Measurements from ENCODE around the gene SLC13A4.
"Not testable (repeated sequence)": the region's sequence is repeated elsewhere in the genome, so short reads cannot be mapped to it uniquely, and the experiment has no call there.

Gene SLC13A4

GRCh38 chr7:135685306-135686084 lies 42.5 kb downstream of the SLC13A4 start:
- no peak for DNase-seq

DNA sequence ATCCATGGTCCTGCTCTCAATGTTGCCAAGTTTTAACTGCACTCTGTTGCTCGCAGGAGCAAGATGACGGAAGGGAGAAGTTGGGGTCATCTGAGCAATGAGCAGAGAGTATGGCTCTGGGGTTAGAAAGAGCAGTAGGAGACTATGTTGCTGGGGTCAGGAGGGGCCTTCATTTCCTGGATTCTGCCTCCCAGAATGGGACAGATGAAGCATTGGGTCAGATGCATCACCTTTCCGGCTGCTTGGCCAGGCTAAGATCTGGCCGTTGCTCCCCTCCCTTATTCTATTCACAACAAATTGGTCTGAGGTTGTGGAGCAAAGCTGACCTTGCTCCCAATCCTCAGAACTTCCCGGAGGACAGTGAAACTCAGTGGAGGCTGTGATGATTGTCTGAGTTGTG lies 43.3 kb downstream of the SLC13A4 start:
- no peak for DNase-seq

- DNase-seq = no peak
Observed at GRCh38 chr7:135684136-135684535, 43.9 kb downstream of the SLC13A4 start.

GRCh38 chr7:135683609-135684008 lies 44.4 kb downstream of the SLC13A4 start:
- DNase-seq = no peak

DNA sequence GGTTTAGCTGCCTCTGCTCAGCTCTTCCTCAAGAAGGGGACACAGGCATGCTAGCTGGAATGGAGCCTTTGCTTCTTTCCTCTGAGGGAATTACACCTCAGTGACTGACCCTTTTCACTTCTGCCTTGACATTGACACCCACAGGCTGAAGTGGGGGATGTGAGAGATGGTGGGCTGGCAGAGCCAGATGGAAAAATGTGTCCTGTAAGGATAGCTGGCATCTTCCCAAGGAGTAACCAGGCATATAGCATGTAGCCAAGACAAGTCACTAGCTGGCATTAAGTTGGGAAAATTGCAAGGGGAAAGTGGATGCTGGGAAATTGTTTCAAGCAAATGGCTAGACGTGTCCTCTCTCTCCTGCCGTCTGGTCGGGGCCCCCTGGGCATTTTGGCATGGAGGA lies 45.8 kb downstream of the SLC13A4 start:
- DNase-seq = no peak

DNA sequence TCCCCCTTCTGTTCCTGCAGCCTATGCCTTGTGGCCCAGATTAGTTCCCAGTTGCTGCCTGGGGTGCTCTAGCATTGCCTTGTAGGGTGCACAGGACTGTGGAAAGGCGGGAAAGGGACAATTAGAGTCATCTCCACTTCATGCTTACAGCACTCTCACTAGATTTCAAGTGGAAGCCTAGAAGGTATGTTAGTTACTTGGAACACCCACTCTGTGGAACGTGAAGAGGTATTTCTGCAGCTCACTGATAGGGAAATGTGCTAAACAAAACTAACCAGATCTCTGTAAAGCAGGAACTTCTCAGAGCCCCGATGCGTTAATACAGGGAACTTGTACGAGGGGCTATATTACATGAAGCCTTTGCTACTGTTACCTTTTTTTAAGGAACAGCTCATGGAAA lies 46.2 kb downstream of the SLC13A4 start:
- DNase-seq = no peak

DNA sequence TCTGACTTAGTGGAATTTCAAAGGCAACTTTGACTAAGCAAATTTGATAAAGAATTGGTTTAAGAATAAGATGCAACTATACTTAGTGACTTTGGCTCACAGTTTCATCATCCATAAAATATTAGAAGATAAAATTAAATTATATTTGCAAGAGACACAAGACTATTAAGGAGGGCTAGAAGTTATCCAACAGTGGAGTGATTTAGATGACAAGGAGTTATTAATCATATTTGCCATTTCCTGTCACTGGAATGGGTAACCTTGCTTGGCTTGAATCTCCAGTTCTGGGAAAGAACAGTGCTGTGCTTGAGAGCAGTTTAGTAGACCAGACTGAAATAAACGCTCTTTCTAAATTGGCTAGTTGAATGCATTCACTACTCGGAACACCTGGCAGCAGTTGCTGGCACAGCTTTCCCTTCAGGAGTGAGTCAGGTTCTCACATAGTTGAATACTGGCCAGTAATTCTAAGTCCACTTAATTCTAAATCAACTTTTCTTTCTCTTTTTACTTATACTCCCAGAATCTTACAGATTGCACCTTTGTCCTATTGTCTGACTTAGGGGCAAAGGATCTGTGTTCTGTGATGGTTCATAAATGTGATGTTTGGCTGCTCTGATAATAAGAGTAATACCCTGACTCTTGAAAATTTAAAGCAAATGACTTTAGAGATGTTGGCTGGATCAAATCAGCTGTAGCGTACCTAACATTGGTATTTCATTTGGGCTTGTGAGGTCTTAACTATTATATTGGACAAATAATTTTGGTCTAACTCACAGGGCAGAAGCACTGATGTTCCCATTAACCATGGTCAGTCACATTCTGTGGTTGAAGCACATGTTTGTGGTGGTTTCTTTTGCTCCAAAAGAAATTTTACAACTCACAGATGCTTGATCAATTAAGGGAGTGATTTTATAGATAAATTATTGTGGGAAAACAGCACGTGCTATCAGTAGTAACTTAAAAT lies 49.1 kb downstream of the SLC13A4 start:
- DNase-seq = no peak

- DNase-seq = no peak
Observed at GRCh38 chr7:135673360-135673706, 54.7 kb downstream of the SLC13A4 start.

- DNase-seq = no peak
Observed at GRCh38 chr7:135672560-135673359, 55.2 kb downstream of the SLC13A4 start.

GRCh38 chr7:135670179-135670578 lies 57.8 kb downstream of the SLC13A4 start:
- no peak for DNase-seq

- no peak for DNase-seq
Observed at GRCh38 chr7:135669774-135670173, 58.2 kb downstream of the SLC13A4 start.

DNA sequence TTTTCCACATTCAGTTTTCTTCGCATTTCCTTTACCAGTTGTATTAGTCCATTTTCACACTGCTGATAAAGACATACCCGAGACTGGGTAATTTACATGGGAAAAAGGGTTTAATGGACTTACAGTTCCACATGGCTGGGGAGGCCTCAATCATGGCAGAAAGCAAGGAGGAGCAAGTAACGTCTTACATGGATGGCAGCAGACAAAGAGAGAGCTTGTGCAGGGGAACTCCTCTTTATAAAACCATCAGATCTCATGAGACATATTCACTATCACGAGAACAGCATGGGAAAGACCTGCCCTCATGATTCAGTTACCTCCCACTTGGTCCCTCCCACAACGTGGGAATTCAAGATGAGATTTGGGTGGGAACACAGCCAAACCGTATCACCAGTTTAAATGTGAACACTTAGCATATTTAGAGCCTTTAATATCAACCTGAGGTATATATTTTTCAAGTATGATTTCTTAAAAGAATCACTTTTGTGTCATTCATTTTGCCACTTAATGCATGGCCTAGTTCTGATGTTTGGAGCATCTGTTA lies 59.1 kb downstream of the SLC13A4 start:
- not testable (repeated sequence) for DNase-seq

DNA sequence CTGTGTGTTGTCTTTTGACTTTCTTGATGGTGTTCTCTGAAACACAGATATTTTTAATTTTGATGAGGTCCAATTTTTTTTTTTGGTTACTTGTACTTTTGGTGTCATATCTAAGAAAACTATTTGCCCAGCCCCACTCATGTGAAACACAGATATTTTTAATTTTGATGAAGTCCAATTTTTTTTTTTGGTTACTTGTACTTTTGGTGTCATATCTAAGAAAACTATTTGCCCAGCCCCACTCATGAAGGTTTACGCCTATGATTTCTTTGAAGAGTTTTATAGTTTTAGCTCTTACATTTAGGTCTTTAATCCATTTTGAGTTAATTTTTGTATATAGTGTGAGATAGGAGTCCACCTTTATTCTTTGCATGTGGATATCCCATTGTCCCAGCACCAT lies 60.4 kb downstream of the SLC13A4 start:
- DNase-seq = not testable (repeated sequence)

- DNase-seq = no peak
Observed at GRCh38 chr7:135666846-135667245, 61.1 kb downstream of the SLC13A4 start.

DNA sequence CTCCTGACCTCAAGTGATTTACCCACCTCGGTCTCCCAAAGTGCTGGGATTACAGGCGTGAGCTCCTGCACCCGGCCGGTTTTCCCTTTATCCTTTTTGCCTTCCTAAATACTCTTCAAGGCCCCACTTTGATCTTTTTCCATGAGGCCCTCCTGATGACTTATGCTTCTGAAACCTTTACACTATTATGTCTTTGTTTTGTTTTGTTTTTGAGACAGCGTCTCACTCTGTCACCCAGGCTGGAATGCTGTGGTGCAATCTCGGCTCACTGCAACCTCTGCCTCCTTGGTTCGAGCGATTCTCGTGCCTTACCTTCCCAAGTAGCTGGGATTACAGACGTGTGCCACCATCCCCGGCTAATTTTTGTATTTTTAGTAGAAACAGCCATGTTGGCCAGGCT lies 61.8 kb downstream of the SLC13A4 start:
- no peak for DNase-seq

- DNase-seq = no peak
Observed at GRCh38 chr7:135665042-135665441, 62.9 kb downstream of the SLC13A4 start.

- no peak for DNase-seq
Observed at GRCh38 chr7:135664046-135664589, 63.9 kb downstream of the SLC13A4 start.

- peak; percentile 24 for DNase-seq
Observed at GRCh38 chr7:135662373-135663114, 65.4 kb downstream of the SLC13A4 start, which contains the start of gene STMP1. Gene STMP1, plus strand, starts transcription at chr7:135662514.

- DNase-seq = no peak
Observed at GRCh38 chr7:135662123-135662372, 65.9 kb downstream of the SLC13A4 start.

- DNase-seq = no peak
Observed at GRCh38 chr7:135661311-135662122, 66.5 kb downstream of the SLC13A4 start.
